ENCODE measurements around the gene TRIM60.

GRCh38 chr4:165005352-165005925, 26.4 kb upstream of the TRIM60 start:
- TF ChIP-seq, protein P1, sequence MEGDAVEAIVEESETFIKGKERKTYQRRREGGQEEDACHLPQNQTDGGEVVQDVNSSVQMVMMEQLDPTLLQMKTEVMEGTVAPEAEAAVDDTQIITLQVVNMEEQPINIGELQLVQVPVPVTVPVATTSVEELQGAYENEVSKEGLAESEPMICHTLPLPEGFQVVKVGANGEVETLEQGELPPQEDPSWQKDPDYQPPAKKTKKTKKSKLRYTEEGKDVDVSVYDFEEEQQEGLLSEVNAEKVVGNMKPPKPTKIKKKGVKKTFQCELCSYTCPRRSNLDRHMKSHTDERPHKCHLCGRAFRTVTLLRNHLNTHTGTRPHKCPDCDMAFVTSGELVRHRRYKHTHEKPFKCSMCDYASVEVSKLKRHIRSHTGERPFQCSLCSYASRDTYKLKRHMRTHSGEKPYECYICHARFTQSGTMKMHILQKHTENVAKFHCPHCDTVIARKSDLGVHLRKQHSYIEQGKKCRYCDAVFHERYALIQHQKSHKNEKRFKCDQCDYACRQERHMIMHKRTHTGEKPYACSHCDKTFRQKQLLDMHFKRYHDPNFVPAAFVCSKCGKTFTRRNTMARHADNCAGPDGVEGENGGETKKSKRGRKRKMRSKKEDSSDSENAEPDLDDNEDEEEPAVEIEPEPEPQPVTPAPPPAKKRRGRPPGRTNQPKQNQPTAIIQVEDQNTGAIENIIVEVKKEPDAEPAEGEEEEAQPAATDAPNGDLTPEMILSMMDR (IDR thresholded peaks at IDR 0.05) = no peak
- TF ChIP-seq POLR2A (IDR thresholded peaks at IDR 0.05) = no peak
- TF ChIP-seq POLR2AphosphoS5 (IDR thresholded peaks at IDR 0.05) = no peak
- no peak for TF ChIP-seq EP300 (IDR thresholded peaks at IDR 0.05; ENCODE audit: low read depth)
